Mucosa of stomach (tissue), 1 donor: ENCODE measurements around the gene USP22.

ENCODE experiments used
- H3K27me3 ChIP-seq: one replicate; pipeline ENCODE4 v1.7.0; 2013; ENCODE audit warnings: mild to moderate bottlenecking, low read length; ENCODE audit not compliant: control insufficient read depth, insufficient read depth
- H3K36me3 ChIP-seq: one replicate; pipeline ENCODE4 v1.7.0; 2013; ENCODE audit warnings: low read length; ENCODE audit not compliant: control insufficient read depth, insufficient read depth
- H3K4me1 ChIP-seq: one replicate; pipeline ENCODE4 v1.7.0; 2013; ENCODE audit warnings: mild to moderate bottlenecking, low read length; ENCODE audit not compliant: control insufficient read depth, insufficient read depth
- H3K4me3 ChIP-seq: one replicate; pipeline ENCODE4 v1.7.0; 2013; ENCODE audit warnings: low read length
- H3K9ac ChIP-seq: one replicate; pipeline ENCODE4 v1.7.0; 2013; ENCODE audit warnings: mild to moderate bottlenecking, low read length, moderate library complexity
- H3K9me3 ChIP-seq: one replicate; pipeline ENCODE4 v1.7.0; 2013; ENCODE audit warnings: mild to moderate bottlenecking, low read length, moderate library complexity; ENCODE audit not compliant: control insufficient read depth
- donor health status: Pancreatic carcinoma.

Gene USP22

DNA sequence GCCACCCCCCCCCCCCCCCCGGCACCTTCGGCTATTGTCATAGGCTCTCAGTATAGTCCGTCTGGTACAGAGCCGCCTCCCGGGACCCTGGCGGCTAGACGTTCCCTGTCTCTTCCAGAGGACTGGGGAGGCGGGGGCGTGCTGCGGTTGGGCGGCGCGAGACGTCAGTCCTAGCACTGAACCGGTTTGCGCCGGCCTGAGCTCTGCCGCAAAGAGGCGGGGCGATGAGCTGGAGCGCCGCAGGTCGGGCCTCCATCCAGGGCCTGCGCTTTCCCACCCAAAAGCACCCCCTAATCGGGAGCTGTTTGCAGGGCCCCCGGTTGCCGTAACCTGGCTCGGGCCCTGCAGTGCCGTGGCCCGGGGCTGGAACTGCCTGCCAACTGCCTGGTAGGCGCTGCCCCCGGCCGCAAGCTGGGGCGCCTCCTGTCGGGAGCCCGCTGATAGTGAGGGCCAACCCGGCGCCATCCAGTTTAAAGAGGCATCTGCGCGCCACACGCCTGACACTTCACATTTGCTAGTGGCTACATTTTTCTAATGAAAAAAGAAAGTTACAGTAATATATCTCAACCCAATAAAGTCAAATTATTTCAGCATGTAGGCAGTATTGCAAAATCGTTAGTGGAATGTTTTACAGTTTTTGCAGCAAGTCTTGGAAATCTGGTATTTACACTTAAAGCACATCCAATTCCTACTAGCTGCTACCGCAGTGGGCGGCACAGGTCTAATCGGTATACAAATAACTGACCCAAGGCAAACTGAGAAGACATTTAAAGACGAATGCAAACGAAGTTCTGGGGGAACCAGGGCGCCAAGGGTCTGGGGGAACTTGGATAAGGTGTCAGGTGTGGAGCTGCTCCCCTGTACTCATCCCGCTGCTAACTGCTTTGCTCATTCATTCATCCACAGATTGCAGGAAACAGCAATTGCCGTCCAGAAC lies 753 bp upstream of the USP22 start:
- no peaks in the 10 kb centered on the region for H3K36me3 ChIP-seq
- H3K9ac ChIP-seq = peak overlapping the region; percentile 62
- peak overlapping the region; percentile 44 for H3K4me3 ChIP-seq
- H3K9me3 ChIP-seq = no peaks in the 10 kb centered on the region
- peaks cover 25% of the 10 kb centered on the region for H3K4me1 ChIP-seq
- no peaks in the 10 kb centered on the region for H3K27me3 ChIP-seq

DNA sequence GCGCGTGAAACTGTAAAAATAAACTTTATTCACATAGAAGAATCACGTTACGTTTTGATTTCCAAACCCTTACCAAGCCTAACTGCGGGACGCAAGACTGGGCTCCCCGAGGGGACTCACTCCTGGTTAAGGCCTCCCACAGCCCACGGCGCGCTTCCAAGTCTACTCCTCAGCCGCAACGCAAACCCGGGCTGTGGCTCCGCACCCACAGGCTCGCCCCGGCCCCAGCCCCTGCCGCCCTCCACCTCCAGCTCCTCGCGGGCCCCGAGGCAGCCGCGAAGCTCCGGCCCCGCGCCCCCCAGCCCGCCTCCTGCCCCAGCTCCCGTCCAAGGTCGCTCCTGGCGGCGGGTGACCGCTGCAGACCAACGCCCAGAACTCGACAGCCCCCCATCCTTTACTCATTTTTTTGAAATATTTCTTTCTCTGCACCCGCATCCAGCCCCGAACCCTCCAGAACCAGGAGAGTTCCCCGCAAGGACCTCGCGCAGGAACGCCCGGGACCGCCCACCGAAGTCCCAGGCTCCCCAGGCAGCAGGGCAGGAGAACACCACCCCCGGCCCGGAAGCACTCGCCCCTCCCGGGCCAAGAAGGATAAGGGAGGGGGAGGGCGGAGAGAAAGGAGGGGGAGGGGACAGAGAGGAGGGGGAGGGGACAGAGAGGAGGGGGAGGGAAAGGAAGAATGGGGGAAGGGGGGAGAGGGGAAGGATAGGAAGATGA lies 912 bp downstream of the USP22 start:
- H3K9ac ChIP-seq = peak overlapping the region; percentile 95
- no peaks in the 10 kb centered on the region for H3K27me3 ChIP-seq
- no peaks in the 10 kb centered on the region for H3K9me3 ChIP-seq
- no peaks in the 10 kb centered on the region for H3K36me3 ChIP-seq
- peaks cover 34% of the 10 kb centered on the region for H3K4me1 ChIP-seq
- peak overlapping the region; percentile 77 for H3K4me3 ChIP-seq

DNA sequence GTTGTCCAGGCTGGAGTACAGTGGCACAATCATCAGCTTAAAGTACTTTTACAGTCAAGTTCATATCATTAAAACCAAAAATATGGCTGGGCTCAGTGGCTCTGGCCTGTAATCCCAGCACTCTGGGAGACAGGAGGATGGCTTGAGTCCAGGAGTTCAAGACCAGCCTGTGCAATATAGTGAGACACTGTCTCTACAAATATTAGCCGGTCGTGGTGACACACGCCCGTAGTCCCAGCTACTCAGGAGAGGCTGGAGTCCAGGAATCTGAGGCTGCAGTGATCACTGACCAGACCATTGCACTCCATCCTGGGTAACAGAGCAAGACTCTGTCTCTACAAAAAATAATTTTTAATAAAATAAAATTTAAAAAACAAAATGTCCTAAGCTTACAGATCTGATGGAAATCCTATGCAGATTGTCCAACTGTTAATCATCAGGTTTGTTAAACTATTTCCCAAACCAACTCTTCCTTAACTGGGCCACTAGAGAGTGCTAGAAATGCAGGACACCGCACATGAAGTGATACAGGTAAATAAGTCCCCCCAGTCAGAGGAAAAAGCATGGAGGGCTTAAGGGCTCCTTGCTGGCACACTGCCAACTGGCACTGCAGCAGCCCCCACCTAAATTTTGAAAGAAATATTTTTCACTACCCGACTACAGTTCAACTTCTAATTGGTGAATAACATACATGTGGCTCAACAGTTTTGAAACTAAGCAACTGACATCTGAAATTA lies 2.8 kb downstream of the USP22 start:
- Histone ChIP-seq H3K4me1 (peaks cover 41% of the 10 kb centered on the region), H3K27me3 (no peaks in the 10 kb centered on the region), H3K9me3 (no peaks in the 10 kb centered on the region), H3K9ac (peak overlapping the region; percentile 95), H3K36me3 (no peaks in the 10 kb centered on the region), H3K4me3 (no peak overlapping the region)

DNA sequence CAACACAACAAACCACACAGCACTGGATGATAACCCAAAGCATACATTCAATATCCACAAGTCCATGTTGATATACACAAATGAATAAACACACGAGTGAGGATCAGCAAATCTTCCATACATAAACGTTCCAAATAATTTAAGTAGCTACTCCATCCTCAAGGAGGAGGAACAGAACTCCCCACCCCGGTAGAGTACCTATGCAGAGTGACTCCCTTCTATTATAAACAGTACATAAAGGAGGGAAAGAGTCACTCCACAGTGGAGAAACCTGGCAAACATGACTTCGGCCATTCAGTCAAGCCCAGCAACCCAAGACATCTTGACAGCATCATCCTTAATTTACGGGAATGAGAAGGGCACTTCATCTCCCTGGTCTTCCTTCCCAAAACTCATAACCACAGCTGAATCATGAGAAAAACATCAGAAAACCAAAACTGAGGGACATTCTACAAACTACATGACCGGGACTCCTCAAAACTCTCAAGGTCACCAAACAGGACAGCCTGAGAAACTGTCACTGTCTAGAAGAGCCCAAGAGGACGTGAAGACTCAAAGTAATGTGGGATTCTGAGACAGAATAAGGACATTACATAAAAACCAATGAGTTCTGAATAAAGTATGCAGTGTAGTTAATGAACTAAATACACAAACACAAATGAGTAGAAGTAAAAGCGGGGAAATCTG lies 5.6 kb downstream of the USP22 start:
- H3K9me3 ChIP-seq = no peaks in the 10 kb centered on the region
- H3K4me3 ChIP-seq = no peak overlapping the region
- H3K27me3 ChIP-seq = no peaks in the 10 kb centered on the region
- no peaks in the 10 kb centered on the region for H3K36me3 ChIP-seq
- peaks cover 36% of the 10 kb centered on the region for H3K4me1 ChIP-seq
- H3K9ac ChIP-seq = no peak overlapping the region

DNA sequence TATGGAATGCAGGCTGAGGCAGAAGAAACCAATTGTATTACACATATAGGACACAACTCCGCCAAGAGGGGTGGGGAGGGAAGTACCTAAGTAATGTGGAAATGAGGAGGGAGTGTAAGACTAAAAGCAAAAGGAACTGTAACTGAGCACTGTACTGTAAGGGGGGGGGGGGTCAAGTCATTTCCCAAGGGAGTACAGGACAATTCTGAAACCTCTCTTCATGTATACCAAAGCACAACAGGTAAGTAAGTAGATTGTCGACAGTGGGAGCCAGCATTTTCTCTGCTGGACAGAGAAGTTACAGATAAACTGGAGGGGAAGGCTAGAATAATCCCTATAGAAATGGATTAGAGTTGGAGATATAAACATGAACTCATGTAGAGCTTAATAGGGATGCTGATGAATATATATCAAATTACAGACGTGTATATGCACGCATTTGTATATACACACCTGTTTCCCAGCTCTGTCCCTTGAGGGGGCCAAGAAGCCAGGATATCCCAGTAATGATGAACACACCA lies 6.4 kb downstream of the USP22 start:
- peaks cover 36% of the 10 kb centered on the region for H3K4me1 ChIP-seq
- no peak overlapping the region for H3K4me3 ChIP-seq
- H3K9me3 ChIP-seq = no peaks in the 10 kb centered on the region
- H3K27me3 ChIP-seq = no peaks in the 10 kb centered on the region
- no peaks in the 10 kb centered on the region for H3K36me3 ChIP-seq
- no peak overlapping the region for H3K9ac ChIP-seq

DNA sequence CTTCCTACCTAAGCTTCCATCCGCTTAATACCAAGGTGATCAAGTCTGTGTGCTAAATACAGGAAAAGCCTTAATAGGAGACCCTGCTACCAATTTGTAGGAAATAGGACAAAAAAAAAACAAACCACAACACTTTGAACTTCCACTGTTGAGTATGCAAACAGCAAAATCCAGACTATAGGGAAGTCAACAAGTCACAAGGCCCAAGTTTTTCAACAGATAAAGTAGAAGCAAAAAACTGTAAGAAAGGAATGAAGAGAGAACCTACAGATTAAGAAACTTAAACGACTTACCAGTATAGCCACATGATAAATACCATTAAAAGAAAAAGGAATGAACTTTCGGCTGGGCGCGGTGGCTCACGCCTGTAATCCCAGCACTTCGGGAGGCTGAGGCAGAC lies 7.4 kb downstream of the USP22 start:
- H3K4me1 ChIP-seq = peaks cover 28% of the 10 kb centered on the region

DNA sequence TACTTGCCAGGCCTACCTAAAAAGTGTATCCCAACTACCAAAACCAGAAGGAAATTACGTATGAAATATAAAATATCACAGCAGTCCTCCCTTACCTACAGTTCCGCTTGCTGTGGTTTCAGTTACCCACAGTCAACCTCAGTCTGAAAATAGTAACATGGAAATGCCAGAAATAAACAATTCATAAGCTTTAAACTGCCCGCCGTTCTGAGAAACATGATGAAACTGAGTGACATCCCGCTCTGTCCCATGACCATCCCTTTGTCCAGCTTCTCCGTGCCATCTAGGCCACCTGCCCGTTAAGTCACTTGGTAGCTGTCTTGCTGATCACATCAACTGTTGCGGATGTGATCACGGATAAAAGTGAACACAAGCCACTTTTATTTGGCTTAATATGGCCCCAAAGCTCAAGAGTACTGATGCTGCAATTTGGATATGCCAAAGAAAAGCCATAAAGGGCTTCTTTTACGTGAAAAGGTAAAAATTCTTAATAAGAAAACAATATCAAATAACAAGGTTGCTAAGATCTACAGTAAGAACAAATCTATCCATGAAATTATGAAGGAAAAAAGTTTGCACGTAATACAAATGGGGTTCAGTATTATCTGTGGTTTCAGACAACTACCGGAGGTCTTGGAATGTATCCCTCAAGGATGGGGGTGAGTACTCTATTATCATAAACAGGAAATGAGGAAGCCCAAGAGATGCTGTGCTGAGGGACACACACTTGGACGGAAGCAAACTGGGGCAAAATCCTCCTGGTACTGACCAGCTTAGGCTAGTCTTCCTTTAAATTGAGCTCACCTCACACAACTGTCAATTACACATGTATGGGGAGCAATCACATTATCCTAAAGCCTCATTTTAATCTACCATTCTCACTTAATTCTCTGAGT lies 8.2 kb downstream of the USP22 start:
- peak overlapping the region; percentile 6 for H3K9ac ChIP-seq
- H3K9me3 ChIP-seq = no peaks in the 10 kb centered on the region
- H3K4me1 ChIP-seq = peaks cover 28% of the 10 kb centered on the region
- no peaks in the 10 kb centered on the region for H3K36me3 ChIP-seq
- H3K27me3 ChIP-seq = no peaks in the 10 kb centered on the region
- H3K4me3 ChIP-seq = no peak overlapping the region

More for the DNA sequence above, 7.4 kb downstream of the USP22 start:
- no peak overlapping the region for H3K4me3 ChIP-seq
- no peaks in the 10 kb centered on the region for H3K36me3 ChIP-seq
- H3K9ac ChIP-seq = peak overlapping the region; percentile 6
- H3K27me3 ChIP-seq = no peaks in the 10 kb centered on the region
- no peaks in the 10 kb centered on the region for H3K9me3 ChIP-seq

DNA sequence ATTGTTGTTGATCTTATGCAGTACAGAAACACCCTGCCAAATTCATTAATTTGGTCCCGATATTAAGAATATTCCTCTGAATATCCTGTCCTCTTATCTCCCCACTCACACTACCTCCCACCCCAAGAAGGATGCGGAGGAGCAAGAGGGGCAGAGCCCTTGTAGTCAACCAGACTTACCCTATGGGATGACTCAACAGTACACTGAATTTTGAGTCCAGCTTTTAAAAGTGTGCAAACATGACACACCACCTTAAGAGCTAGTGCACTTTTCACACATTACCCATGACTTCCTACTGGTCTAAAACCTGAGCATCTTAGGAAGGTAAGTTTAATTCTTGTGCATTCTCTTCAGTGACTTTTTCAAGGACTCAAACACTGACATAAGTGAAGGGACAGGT lies 9.5 kb downstream of the USP22 start:
- Histone ChIP-seq H3K4me1 (peaks cover 25% of the 10 kb centered on the region), H3K9me3 (no peaks in the 10 kb centered on the region), H3K4me3 (no peak overlapping the region), H3K27me3 (no peaks in the 10 kb centered on the region), H3K36me3 (no peaks in the 10 kb centered on the region), H3K9ac (no peak overlapping the region)

DNA sequence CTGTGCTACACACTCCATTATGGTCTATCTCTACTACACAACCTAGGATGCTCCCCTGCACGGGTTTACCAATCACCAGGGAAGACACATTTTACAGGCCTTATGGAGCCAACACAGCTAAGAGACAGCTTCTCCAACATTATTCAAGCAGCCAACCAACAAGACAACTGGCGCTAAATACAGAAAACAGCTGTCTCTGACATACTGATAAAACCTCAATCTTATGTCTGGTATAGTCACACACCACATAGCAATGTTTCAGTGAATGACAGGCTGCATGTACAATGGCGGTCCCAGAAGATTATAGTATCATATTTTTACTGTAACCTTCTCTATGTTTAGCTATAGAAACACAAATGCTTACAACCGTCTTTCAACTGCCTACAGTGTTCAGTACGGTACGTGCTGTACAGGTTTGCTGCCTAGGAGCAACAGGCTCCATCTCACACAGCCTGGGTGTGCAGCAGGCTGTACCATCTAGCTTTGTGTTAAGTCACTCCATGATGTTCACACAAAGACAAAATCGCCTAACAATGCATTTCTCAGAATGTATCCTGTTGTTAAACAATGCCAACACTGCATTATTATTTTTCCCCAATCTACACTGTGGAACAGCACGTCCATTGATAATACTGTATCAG lies 10.9 kb downstream of the USP22 start:
- Histone ChIP-seq H3K4me1 (peaks cover 15% of the 10 kb centered on the region), H3K9ac (no peak overlapping the region), H3K4me3 (no peak overlapping the region), H3K27me3 (no peaks in the 10 kb centered on the region), H3K36me3 (no peaks in the 10 kb centered on the region), H3K9me3 (no peaks in the 10 kb centered on the region)

DNA sequence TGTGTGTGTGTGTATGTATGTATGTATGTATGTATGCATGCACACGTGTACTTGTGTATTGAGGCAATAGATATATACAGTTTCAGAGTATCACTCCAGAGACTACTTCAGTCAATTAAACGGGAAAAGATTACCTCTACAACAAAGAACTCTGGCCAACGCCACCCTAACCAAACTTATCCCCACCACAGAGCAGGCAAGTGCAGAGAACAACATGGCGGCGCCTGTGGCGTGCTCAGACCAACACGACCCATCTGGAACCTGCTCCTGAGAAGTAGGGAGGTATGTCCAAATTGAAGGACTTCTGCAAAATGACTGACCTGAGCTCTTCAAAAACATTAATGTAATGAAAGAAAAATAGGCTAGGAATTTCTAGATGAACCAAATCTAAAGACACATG lies 12.4 kb downstream of the USP22 start:
- no peaks in the 10 kb centered on the region for H3K9me3 ChIP-seq
- no peaks in the 10 kb centered on the region for H3K27me3 ChIP-seq
- H3K36me3 ChIP-seq = no peaks in the 10 kb centered on the region
- H3K9ac ChIP-seq = no peak overlapping the region
- no peak overlapping the region for H3K4me3 ChIP-seq
- peaks cover 13% of the 10 kb centered on the region for H3K4me1 ChIP-seq
